Suprapubic skin (tissue), 4 donors: ENCODE measurements around the gene ASB16. TPM values are rescaled to one million over a fixed set of nuclear protein-coding genes. Genes with fewer than 3 reads are reported as not detected.

ENCODE experiments used
- DNase-seq, 2 donors: peaks; one replicate each; pipeline ENCODE4 v3.0.0-alpha.2; 2019; ENCODE audit warnings: low spot score in 2 of 2
- H3K27ac ChIP-seq: fragments of 200-600 bp; sonication (generic); one replicate; pipeline ENCODE4 v1.5.1; 2019
- H3K27me3 ChIP-seq: fragments of 200-600 bp; sonication (generic); one replicate; pipeline ENCODE4 v1.5.1; 2019
- H3K36me3 ChIP-seq: fragments of 200-600 bp; sonication (generic); one replicate; pipeline ENCODE4 v1.5.1; 2019
- H3K4me1 ChIP-seq: fragments of 200-600 bp; sonication (generic); one replicate; pipeline ENCODE4 v1.5.1; 2019
- H3K4me3 ChIP-seq: fragments of 200-600 bp; sonication (generic); one replicate; pipeline ENCODE4 v1.5.1; 2019; ENCODE audit warnings: mild to moderate bottlenecking
- H3K9me3 ChIP-seq: fragments of 200-600 bp; sonication (generic); one replicate; pipeline ENCODE4 v1.5.1; 2019
- EP300 ChIP-seq: sonication (generic); formaldehyde crosslinking; IDR thresholded peaks from one replicate; pipeline ENCODE4 v1.6.1; 2017; ENCODE audit warnings: antibody characterized with exemption
- POLR2A ChIP-seq, 2 donors: fragments of 450-650 bp; IDR thresholded peaks; one replicate each; pipeline ENCODE4 v1.6.1; 2017; ENCODE audit warnings: antibody characterized with exemption in 2 of 2, mild to moderate bottlenecking in 2 of 2, moderate library complexity in 2 of 2
- POLR2AphosphoS5 ChIP-seq, 3 donors: sonication (generic); formaldehyde crosslinking; IDR thresholded peaks; one replicate each; pipeline ENCODE4 v1.6.1; 2017; ENCODE audit warnings: antibody characterized with exemption in 3 of 3
- WGBS: methylation state at CpG from one replicate; pipeline ENCODE4 v1.1.5; 2018; 5-methylcytosine and 5-hydroxymethylcytosine counted together
- total RNA-seq, 4 donors: library from RNA; depleted of rRNA; stranded (reverse); fragments of >200 nt; gene quantifications; one replicate each; pipeline ENCODE4 v1.1.0, GENCODE V29; 2016
- TF ChIP-seq, protein P1 (sequence below), 2 donors: fragments of 200-600 bp in 1 of 2; fragments of 450-650 bp in 1 of 2; sonication (generic) in 1 of 2; IDR thresholded peaks; one replicate each; pipeline ENCODE4 v1.5.1; 2016 to 2019; ENCODE audit warnings: antibody characterized with exemption in 2 of 2, mild to moderate bottlenecking in 1 of 2, moderate library complexity in 1 of 2

The ASB16 gene
- total RNA-seq, 4 donors from 2014 or later = not detected

GRCh38 chr17:44209786-44210341 is 39.4 kb downstream of the ASB16 start:
- 74% methylated on average over 11 of the region's 11 CpGs for WGBS
- Histone ChIP-seq H3K27me3 (no peaks in the 10 kb centered on the region), H3K36me3 (peaks cover 49% of the 10 kb centered on the region), H3K4me3 (no peak overlapping the region), H3K27ac (no peak overlapping the region), H3K4me1 (peaks cover 27% of the 10 kb centered on the region), H3K9me3 (no peaks in the 10 kb centered on the region)
- DNase-seq = no peak
- no peak for TF ChIP-seq EP300
- no peak for TF ChIP-seq POLR2A (IDR thresholded peaks at IDR 0.05)
- TF ChIP-seq, protein P1, sequence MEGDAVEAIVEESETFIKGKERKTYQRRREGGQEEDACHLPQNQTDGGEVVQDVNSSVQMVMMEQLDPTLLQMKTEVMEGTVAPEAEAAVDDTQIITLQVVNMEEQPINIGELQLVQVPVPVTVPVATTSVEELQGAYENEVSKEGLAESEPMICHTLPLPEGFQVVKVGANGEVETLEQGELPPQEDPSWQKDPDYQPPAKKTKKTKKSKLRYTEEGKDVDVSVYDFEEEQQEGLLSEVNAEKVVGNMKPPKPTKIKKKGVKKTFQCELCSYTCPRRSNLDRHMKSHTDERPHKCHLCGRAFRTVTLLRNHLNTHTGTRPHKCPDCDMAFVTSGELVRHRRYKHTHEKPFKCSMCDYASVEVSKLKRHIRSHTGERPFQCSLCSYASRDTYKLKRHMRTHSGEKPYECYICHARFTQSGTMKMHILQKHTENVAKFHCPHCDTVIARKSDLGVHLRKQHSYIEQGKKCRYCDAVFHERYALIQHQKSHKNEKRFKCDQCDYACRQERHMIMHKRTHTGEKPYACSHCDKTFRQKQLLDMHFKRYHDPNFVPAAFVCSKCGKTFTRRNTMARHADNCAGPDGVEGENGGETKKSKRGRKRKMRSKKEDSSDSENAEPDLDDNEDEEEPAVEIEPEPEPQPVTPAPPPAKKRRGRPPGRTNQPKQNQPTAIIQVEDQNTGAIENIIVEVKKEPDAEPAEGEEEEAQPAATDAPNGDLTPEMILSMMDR (IDR thresholded peaks at IDR 0.05) = no peak
- no peak for TF ChIP-seq POLR2AphosphoS5 (IDR thresholded peaks at IDR 0.05)

- no peaks in the 10 kb centered on the region for H3K27me3 ChIP-seq
- no peak for TF ChIP-seq POLR2A (IDR thresholded peaks at IDR 0.05)
- TF ChIP-seq EP300 = no peak
- TF ChIP-seq, protein P1 (IDR thresholded peaks at IDR 0.05) = peak; percentile 97
- TF ChIP-seq POLR2AphosphoS5 (IDR thresholded peaks at IDR 0.05) = peak in 1 of 3 donors; percentile 43
- DNase-seq = peak; percentile 90 to 91
- H3K36me3 ChIP-seq = peaks cover 56% of the 10 kb centered on the region
- WGBS = 31% methylated on average over 7 of the region's 64 CpGs
- H3K4me3 ChIP-seq = no peak overlapping the region
- no peaks in the 10 kb centered on the region for H3K9me3 ChIP-seq
- H3K27ac ChIP-seq = no peak overlapping the region
- peaks cover 27% of the 10 kb centered on the region for H3K4me1 ChIP-seq
Observed at GRCh38 chr17:44210342-44211192, 40.1 kb downstream of the ASB16 start.

GRCh38 chr17:44211281-44212265 is 41.1 kb downstream of the ASB16 start:
- Histone ChIP-seq H3K4me3 (no peak overlapping the region), H3K27ac (no peak overlapping the region), H3K36me3 (peaks cover 66% of the 10 kb centered on the region), H3K4me1 (peaks cover 30% of the 10 kb centered on the region), H3K27me3 (no peaks in the 10 kb centered on the region), H3K9me3 (no peaks in the 10 kb centered on the region)
- 93% methylated on average over 24 of the region's 30 CpGs for WGBS
- no peak for DNase-seq
- TF ChIP-seq EP300 (no peak), POLR2A (IDR thresholded peaks at IDR 0.05) (no peak), POLR2AphosphoS5 (IDR thresholded peaks at IDR 0.05) (no peak)
- TF ChIP-seq, protein P1 (IDR thresholded peaks at IDR 0.05) = no peak

GRCh38 chr17:44212507-44213402 is 42.3 kb downstream of the ASB16 start:
- Histone ChIP-seq H3K4me3 (no peak overlapping the region), H3K27me3 (no peaks in the 10 kb centered on the region), H3K36me3 (peaks cover 58% of the 10 kb centered on the region), H3K27ac (no peak overlapping the region), H3K9me3 (no peaks in the 10 kb centered on the region), H3K4me1 (peaks cover 42% of the 10 kb centered on the region)
- no peak for DNase-seq
- WGBS = 70% methylated on average over 23 of the region's 31 CpGs
- TF ChIP-seq, protein P1 (IDR thresholded peaks at IDR 0.05) = no peak
- TF ChIP-seq POLR2AphosphoS5 (IDR thresholded peaks at IDR 0.05) (no peak), EP300 (no peak), POLR2A (IDR thresholded peaks at IDR 0.05) (no peak)
